HG03135 (cell line): ENCODE data around the gene AXIN2.
"Not testable (repeated sequence)": the region's sequence is repeated elsewhere in the genome, so short reads cannot be mapped to it uniquely, and the experiment has no call there.

Experiments
- ATAC-seq: cut with Tn5 transposase; IDR thresholded peaks from one replicate; pipeline ENCODE4 v1.9.1; 2021; ENCODE audit warnings: mild to moderate bottlenecking, moderate library complexity; ENCODE audit not compliant: unreplicated experiment

AXIN2 gene

GRCh38 chr17:65537845-65538674 lies 23.4 kb downstream of the AXIN2 start:
- no peak for ATAC-seq

- no peak for ATAC-seq
Observed at GRCh38 chr17:65537343-65537844, 24.1 kb downstream of the AXIN2 start.

GRCh38 chr17:65536573-65537342 lies 24.7 kb downstream of the AXIN2 start:
- ATAC-seq: no peak

GRCh38 chr17:65535777-65536572 lies 25.5 kb downstream of the AXIN2 start:
- ATAC-seq: no peak

DNA sequence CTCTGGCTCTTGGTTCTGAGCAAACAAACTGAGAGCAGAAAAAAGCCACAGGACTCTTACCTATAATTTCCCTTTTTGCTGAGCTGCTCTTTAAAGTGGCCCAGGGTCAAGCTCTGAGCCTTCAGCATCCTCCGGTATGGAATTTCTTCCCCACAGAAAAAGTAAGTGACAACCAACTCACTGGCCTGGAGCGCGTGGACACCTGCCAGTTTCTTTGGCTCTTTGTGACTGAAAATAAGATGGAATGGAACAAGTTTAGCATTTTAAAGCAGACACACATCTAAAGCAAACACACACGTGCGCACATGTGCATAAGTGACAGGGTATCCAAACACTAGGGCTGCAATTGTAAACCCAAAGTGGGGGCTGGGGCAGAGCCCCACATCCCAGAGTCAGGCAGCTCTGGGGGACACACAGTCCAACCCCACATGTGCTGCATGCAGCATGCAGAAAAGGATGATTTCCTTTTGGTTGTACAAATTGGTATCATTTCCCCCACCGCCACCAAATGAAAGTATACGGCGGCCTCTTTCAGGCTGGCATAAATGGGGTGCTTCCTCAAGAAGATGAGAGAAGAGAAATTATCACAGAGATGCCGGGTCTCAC lies 27.5 kb downstream of the AXIN2 start:
- no peak for ATAC-seq

GRCh38 chr17:65533056-65533745 lies 28.2 kb downstream of the AXIN2 start:
- ATAC-seq: no peak

DNA sequence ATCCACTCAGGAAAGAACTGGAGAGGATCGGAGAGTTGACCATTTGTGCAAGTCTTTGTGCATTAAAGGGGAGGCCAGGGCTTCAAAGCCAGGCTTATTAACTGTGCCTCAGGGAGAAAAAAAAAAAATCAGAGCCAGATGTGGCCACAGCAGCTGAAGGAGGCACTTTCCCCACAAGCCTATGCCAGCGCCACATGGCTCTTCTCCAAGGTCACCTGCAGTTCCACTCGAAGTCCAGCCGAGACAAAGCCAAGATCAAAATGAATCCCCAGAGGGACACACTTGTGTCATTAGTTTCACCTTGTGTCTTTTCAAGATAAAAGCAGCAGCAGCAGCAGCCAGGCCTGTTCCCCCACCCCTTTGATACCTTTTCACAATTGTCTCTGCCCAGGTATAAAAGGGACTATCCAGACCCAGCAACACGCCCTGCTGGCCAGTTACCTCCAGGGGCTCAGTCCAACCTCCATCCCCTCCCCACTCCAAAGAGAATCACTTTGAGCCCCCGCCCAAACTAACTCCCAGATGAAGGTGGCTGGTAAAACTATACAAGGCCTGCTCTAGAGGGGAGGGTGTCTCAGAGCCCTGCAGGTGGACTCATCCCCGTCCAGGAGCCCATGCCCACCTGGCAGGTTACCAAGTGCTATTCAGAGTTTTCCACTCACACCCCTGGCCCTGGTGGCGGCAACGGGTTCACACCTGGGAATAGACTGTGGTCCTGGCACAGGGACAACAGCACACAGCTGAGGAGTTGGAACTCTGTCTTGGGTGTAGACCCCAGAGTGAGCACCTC lies 29.2 kb downstream of the AXIN2 start:
- no peak for ATAC-seq

GRCh38 chr17:65531256-65532100 lies 30.0 kb downstream of the AXIN2 start:
- no peak for ATAC-seq

DNA sequence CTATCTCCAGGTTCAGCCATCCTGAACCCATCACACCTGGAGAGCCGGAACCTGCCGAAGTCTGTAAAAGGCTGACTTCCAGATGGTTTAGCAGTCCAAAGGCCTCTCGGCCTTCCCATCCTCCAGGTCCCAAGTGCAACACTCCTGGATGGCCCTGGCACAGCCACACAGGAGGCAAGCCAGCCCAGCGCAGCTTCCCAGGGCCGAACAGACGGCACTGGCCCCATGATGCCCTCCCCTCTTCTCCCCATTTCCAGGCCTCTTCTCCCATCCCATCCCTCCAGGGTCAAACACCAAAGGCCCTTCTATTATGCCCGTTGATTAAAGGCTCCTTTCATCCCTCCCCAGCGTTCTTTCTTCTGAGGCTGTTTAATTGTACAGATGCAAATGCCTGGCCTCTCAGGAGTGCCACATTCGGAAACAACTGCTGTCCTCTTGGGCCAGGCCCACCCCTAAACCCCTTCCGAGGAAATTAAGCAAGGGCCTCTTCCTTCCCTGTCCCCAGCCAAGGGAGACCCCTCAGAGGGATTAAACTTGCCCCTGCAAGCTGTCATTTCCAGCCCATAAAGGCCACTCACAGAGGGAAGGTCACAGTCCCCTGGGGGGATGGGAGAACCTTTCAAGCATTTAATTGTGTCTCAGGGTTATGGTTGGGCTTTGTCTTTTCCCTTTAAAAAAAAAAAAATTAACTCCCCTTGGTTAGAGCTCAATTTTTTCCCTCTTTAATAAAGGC lies 30.8 kb downstream of the AXIN2 start:
- ATAC-seq: no peak

DNA sequence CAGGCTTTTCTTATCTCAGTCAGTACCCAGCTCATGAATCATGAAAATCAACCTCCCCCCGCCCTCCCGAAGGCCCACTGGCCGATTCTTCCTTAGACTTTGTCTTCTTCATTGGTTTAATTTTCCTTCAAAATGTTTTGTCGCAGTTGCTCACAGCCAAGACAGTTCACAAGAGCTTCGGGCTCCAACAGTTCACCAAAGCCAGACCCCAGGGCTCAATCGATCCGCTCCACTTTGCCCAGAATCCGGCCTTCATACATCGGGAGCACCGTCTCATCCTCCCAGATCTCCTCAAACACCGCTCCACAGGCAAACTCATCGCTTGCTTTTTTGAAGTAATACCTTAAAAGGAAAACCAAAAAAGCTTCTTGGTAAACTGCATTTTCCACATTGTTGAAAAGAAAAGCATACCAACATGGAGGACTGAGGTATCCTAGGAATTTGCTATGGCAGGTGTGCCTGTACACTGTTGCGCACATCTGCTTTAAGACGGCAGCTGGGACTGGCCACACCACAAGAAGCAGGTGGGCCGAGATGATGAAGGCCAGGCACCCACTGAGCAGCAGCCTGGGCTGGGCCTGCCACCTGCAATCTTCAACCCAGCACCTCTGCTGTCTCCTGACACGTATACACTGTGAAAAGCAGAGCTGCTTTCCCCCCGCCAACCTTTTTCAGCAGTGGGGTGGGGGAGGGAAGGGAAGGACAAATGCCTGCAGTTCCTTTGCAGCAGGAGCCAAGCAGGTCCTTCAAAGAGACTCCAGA lies 31.5 kb downstream of the AXIN2 start:
- no peak for ATAC-seq

- no peak for ATAC-seq
Observed at GRCh38 chr17:65529040-65529633, 32.3 kb downstream of the AXIN2 start.

GRCh38 chr17:65527857-65528591 lies 33.4 kb downstream of the AXIN2 start:
- no peak for ATAC-seq

DNA sequence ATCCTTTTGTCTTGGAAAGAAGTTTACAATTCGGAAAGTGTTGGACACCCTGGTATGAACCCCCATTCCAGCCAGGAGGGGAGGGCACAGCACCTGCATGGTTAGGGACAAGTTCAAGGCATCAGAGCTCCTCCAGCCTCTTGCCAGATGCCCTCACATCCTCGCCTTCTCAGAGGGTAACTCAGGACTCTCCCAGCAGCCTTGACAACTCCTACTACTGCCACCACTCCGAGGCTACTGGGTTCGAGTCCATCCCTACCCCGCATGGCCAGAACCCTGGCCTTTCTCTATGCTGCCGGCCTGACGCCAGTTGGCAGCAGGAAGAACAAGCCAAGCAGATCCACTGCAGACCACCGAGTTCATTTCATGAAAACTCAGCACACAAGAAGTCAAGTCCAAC lies 34.1 kb downstream of the AXIN2 start:
- ATAC-seq: no peak

GRCh38 chr17:65526854-65527253 lies 34.6 kb downstream of the AXIN2 start:
- ATAC-seq: not testable (repeated sequence)

DNA sequence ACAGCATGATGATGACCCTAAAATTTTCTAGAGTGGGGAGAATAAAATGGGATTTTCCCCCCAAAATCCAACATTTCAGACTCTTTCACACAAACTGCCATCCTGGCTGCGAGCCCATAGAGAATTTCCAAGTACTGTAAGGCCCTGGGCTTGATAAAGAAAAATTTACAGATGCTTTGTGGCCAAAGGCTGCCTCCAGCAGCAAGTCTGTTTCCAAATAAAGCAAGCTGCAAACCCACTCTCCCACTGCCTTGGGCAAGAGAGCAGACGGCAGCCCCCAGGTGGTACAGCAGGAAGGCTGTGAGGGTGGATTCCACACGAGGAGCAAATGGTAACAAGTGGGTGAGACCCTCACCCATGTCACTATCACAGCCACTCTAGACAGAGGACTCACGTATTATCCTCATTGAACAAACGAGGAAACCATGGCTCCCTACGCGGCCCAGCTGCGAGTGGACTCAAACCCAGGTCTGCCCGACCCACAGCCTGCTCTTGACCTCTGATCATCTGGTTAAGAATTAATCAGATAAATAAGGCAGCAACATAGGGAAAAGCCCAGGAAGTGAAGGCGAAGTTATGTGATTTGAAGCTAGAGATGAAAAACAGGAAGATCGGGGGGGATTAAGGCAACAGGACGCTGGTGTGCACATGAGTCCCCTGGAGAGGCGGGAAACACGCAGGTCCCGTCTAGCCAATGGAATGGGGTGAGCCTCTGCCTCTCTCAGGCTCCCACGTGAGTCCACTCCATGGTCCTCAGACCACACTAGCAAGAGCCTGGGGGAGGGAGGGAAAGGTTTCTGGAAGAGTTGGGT lies 37.4 kb downstream of the AXIN2 start:
- ATAC-seq: no peak
